Measurements from ENCODE around the gene TNF.
"Not testable (repeated sequence)": the region's sequence is repeated elsewhere in the genome, so short reads cannot be mapped to it uniquely, and the experiment has no call there.

Gene TNF

DNA sequence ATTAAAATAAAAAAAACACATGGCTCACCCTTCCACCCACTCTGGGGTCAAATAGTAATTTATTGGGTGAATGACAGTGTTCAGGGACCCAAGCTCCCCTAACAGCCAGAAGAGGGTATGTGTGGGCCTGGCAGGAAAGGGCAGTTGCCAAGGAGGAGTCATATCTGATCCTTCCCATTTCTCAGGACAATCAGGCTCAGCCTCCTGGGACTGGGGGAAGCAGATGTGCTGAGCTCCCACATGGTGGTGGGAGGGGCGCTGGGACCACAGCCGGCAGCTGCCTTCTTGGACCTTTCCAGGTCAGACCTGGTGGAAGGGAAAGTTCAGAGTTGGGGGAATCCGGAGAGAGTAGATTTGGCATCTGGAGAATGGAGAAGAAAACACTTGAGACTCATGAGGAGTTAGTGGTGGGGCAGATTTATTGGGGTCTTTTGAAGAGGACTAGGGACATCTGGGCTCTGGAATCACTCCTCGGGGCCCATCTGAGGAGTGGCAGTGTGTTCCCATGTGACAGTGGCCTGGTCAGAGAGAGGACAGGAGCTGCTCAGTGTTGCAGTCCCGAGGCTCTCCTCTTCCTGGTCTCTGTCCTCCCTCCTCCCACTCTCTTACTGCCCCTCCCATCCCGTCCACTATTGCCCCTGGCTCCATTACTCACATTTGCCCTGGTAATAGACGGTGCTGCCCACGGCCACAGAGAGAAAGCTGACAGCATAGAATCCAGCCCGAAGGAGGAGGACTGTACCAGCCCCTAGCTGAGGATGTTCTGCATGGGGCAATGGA is 13.7 kb downstream of the TNF start:
- DNase-seq = no peak

DNA sequence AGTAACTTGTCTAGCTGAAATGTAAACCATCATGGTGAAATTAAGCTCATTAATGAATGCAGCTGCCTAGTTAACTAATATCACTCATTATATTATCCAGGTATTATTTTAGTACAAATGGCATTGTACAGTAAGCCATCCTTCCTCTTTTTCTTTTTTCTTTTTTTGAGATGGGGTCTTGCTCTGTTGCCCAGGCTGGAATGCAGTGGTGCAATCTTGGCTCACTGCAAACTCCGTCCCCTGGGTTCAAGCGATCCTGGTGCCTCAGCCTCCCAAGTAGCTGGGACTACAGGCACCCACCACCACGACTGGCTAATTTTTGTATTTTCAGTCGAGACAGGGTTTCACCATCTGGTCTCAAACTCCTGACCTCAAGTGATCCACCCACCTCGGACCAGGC is 15.3 kb downstream of the TNF start:
- DNase-seq = not testable (repeated sequence)

GRCh38 chr6:31592396-31592771 is 17.0 kb downstream of the TNF start:
- no peak for DNase-seq

DNA sequence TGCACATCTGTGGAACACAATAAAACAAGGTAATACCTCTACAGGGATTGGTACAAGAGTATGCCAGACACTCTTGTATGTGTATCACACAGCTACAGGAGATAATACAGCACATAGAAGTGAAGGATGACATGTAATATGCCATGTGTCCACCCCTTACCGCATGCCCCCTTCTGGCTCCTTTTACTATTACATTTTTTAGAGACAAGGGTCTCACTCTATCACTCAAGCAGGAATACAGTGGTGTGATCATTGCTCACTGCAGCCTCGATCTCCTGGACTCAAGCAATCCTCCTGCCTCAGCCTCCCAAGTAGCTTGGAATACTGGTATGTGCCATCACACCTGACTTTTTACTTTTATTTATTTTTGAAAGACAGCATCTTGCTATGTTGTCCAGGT is 21.6 kb downstream of the TNF start:
- DNase-seq = peak in 1 of 2 experiments; percentile 53

DNA sequence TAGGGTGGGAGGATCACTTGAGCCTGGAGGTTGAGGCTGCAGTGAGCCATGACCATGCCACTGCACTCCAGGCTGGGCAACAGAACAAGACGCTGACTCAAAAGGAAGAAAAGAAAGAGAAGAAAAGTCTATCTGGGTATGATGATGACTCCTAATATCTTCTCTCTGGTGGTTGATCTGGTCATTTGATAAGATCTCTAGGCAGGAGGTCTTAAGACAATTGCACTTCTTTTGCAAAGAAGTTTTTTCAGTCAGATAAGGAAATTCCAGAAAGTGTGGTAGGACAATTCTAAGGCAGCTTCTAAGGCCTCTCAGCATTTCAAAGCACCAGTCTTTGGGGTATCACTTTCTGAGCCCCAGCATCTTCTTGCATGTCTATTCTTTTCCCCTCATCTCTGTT is 32.0 kb downstream of the TNF start:
- no peak for DNase-seq

- DNase-seq = no peak
Measured at GRCh38 chr6:31609519-31610406, 34.4 kb downstream of the TNF start.

DNA sequence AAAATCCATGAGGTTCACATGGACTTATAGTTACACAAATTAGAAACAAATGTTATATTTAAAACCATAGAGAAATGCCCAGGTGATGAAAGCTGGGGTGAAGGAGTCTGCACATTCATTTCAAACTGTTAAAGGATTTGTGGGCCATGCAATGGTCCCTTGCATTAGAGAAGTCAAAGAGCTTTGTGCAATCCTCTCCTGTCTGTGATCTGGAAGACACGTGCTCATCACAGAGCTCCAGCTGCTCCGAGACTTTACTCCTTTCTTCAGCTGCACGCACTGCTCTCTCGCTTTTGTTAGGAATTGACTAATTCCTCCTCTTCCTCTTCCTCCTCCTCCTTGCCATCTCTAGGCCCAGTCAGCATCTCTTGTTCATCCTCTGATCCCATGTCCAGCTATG is 35.6 kb downstream of the TNF start:
- no peak for DNase-seq

- DNase-seq = no peak
Measured at GRCh38 chr6:31614075-31614619, 38.8 kb downstream of the TNF start.

DNA sequence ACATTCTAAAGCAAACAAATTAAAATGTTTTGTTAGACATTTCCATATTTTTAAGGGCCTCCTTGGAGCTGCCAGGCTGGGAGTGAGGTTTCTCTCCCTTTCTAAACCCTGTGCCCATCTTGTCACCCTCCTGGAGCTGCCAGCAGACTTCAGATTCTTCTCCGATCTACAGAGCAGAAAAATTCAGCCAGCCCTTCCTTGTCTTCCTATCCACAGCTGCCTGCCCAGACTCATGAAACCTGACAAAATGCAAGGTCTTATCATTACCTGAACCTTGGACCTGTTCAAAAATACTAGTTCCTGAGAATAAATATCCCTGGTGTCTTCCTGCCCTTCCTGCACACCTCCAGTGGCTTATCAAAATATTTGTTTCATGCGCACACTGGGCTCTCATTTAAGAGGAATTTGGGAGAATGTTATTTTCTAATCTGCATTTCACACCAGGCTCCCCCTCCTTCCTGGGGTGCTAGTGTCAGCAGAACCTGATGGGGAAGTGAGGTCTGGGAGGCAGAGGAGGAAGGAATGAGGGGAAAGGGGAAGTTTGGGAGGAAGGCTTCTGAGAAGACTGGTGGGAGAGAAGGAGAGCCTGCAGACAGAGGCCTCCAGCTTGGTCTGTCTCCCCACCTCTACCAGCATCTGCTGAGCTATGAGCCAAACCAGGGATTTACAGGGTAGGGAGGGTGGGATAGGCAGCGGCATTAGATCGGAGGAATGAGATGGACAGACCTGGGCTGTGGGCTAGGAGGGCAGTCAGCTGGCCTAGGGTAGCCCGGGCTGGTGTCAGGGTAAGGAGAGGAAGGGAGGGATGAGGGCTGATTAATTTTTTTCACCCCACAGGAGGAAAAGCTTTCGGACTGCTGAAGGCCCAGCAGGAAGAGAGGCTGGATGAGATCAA is 39.6 kb downstream of the TNF start, which contains the start of gene AIF1:
Gene AIF1 (plus strand): TSS at position 551 of the 895 bp plus-strand sequence. CDS start 96 bp downstream, at position 647.
- DNase-seq = no peak

- DNase-seq = peak; percentile 58 to 63
Measured at GRCh38 chr6:31615748-31616147, 40.4 kb downstream of the TNF start.

DNA sequence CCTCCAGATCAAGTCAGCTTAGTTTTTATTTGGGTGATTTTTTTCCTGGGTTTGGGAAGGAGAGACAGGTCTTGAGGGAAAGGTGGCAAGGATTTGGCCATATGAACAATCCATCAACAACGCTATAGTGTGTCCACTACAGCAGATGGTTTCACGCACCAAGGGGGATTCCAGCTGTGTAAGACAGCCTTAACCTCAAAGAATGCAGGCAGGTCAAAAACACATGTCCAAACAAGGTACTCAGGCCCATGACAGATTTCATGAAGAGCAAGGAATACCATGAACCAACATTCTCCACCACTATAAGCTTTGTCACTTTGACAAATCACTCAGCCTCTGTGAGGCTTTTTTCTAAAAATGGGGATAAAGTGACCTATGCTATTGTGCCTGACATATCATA is 41.6 kb downstream of the TNF start:
- DNase-seq = no peak

GRCh38 chr6:31619805-31620585 is 44.6 kb downstream of the TNF start:
- peak; percentile 98 to 99 for DNase-seq

DNA sequence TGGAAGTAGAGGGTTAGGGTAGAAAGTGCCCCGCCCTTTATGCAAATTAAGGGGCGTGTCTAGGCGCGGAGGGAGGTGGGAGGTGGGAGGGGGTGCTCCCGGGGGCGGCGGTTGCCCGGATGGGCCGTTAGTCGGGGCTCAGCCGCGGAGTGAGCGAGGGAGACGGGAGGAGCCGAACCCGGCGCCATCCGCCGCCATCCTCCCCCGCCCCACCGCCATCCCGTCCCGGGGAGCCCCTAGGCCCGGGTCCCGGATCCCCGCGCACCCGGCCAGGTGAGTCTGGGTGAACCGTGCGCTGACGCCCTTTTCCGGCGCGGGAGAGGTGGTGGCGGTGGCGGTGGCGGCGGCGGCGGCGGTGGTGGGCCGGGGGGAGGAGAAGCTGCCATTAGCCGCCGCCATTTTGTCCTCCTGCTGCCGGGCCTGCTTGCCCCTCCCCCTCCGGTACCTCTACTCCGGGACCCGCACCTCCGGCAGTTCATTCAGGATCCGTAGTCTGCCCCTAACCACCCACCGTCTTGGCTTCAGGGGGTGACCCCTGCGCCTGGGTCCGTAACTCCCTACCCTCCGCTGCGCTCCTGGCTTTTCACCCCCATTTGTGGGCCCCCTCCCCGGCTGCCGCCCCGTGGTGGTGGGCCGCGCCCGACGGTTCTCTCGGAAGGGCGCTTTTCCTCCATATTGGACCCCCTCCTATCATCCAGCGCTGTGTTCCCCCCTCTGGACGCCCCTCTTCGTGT is 45.4 kb downstream of the TNF start, which contains the start of gene PRRC2A:
Gene PRRC2A (plus strand): TSS at position 130 of the 734 bp plus-strand sequence. CDS start 2,075 bp downstream, outside the sequence.
- DNase-seq = no peak

DNA sequence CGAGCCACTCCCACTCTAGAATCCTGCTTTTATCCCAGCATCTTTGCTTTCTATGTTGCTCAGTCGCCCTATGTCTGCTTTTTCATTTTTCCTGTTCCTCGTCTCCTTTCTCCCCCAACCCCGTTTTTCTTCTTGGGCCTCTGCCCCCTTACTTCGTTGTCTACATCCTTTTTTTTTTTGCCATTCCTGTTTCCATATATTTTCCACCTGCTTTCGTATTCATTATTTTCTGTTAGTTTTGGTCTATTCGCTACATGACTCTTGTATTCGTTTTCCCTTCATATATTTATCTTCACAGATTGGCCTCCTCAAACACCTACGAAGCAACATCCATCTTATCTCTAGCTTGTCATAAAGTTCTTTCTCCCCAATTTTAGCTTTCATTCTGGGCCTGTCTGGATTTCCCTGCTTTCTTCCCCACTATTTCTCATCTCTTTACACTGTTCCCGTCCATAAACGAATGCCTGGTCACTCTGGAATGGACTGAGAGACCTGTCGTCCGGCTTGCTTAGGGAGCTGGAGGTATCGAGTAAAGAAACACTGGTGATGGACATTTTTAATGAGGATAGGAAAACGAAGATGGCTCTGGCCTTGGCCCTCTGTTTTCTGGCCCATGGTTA is 46.1 kb downstream of the TNF start:
- no peak for DNase-seq

DNA sequence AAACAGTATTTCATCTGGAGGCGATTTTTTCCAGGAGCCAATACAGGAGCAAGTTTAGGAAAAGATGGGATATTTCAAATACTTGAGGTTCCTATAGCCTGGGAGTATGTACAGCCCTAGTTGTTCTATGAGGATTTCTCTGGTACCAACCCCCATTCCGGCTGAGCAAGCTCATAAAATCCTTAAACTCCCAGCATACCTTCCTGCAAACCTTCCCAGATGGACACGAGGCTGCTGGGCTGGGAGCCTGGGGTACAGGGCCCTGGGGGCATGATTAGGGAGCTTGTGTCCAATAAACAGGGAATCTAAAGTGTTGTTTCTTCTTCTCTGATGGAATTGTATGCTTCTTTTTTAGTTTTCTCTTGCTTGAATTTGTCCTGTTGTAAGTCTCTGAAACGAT is 46.6 kb downstream of the TNF start:
- no peak for DNase-seq

DNA sequence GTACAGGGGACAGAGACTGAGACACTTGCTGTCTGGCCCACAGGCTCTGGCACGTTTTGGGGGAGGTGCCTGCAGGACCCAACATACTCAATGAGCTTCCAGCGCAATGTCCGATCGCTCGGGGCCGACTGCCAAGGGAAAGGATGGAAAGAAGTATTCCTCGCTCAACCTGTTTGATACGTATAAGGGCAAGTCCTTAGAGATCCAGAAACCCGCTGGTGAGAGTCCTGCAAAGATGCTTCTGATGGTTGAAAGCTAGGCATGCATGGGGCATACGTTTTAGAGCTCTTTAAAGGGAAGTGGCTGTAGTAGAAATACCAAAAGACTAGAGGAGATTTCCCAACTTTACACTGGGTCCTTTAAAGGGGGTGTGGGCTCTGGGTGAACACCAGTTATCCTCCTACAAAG is 47.3 kb downstream of the TNF start:
- no peak for DNase-seq

- DNase-seq = no peak
Measured at GRCh38 chr6:31624070-31624469, 48.7 kb downstream of the TNF start.

DNA sequence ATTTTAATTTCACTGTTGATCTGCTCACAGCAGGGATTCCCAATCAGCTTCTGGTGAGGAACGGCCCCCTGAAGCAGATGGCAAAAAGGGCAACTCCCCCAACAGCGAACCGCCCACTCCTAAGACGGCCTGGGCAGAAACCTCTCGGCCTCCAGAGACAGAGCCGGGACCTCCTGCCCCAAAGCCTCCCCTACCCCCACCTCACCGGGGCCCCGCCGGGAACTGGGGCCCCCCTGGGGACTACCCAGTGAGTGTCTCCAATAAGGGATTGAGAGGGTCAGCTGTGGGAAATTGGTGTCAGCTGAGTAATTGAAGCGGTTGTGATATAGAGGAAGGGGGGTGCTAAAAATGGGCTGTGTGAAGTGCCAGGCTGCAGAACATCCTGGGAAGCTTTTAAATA is 51.6 kb downstream of the TNF start:
- DNase-seq = no peak

DNA sequence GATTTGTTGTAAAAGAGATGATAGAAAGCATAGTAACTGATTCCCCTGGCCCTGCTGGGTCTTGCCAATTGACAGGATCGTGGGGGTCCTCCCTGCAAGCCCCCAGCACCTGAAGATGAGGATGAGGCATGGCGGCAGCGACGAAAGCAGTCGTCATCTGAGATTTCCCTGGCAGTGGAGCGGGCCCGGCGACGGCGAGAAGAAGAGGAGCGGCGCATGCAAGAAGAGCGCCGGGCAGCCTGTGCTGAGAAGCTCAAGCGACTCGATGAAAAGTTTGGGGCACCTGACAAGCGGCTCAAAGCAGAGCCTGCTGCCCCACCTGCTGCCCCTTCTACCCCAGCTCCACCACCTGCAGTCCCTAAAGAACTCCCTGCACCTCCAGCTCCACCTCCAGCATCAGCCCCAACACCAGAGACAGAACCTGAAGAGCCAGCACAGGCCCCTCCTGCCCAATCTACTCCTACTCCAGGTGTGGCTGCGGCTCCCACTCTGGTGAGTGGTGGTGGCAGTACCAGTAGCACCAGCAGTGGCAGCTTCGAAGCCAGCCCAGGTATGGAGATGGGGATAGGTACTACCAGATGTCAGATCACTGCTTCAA is 52.4 kb downstream of the TNF start:
- no peak for DNase-seq
